NT2/D1 (cell line): ENCODE data around the gene ARMH1.

ENCODE experiments used
- SUZ12 ChIP-seq: IDR thresholded peaks from 2 replicates; pipeline ENCODE4 v1.6.1; 2011; ENCODE audit not compliant: insufficient read length, insufficient read depth; ENCODE audit errors: extremely low read depth
- ZNF274 ChIP-seq: IDR thresholded peaks from 2 replicates; pipeline ENCODE4 v1.6.1; 2011; ENCODE audit warnings: mild to moderate bottlenecking, low read depth, low read length

- TF ChIP-seq SUZ12 (no peak), ZNF274 (no peak)
Observed at GRCh38 chr1:44696101-44696500, 21.6 kb downstream of the ARMH1 start.
